ENCODE measurements around the gene KLRC1.
"Not testable (repeated sequence)": the region's sequence is repeated elsewhere in the genome, so short reads cannot be mapped to it uniquely, and the experiment has no call there.

KLRC1 gene

GRCh38 chr12:10453156-10453555 lies at the start of gene KLRC1:
TSS of gene KLRC1 (minus strand) at chr12:10453377. CDS start at chr12:10451156, 2,221 bp downstream.
- DNase-seq: peak in 1 of 2 donors; percentile 8

GRCh38 chr12:10501030-10501429 lies 47.9 kb upstream of the KLRC1 start:
- peak in 1 of 2 donors; percentile 31 for DNase-seq

- DNase-seq: no peak
Observed at GRCh38 chr12:10498042-10498441, 44.9 kb upstream of the KLRC1 start.

- peak; percentile 61 to 65 for DNase-seq
Observed at GRCh38 chr12:10497602-10498001, 44.4 kb upstream of the KLRC1 start.

- no peak for DNase-seq
Observed at GRCh38 chr12:10491766-10492165, 38.6 kb upstream of the KLRC1 start.

GRCh38 chr12:10487328-10487727 lies 34.2 kb upstream of the KLRC1 start:
- DNase-seq: not testable (repeated sequence)

GRCh38 chr12:10481901-10482300 lies 28.7 kb upstream of the KLRC1 start:
- DNase-seq: peak; percentile 50 to 53

GRCh38 chr12:10472808-10473207 lies 19.6 kb upstream of the KLRC1 start:
- not testable (repeated sequence) for DNase-seq

GRCh38 chr12:10469701-10470100 lies 16.5 kb upstream of the KLRC1 start:
- DNase-seq: no peak

GRCh38 chr12:10466311-10466710 lies 13.1 kb upstream of the KLRC1 start:
- no peak for DNase-seq

- no peak for DNase-seq
Observed at GRCh38 chr12:10457760-10458159, 4.6 kb upstream of the KLRC1 start.

GRCh38 chr12:10456856-10457255 lies 3.7 kb upstream of the KLRC1 start:
- DNase-seq: no peak

GRCh38 chr12:10455766-10456165 lies 2.6 kb upstream of the KLRC1 start:
- DNase-seq: no peak

- no peak for DNase-seq
Observed at GRCh38 chr12:10454531-10454930, 1.4 kb upstream of the KLRC1 start.

- DNase-seq: no peak
Observed at GRCh38 chr12:10448236-10448635, 4.9 kb downstream of the KLRC1 start.

GRCh38 chr12:10446052-10446451 lies 7.1 kb downstream of the KLRC1 start:
- not testable (repeated sequence) for DNase-seq

- DNase-seq: not testable (repeated sequence)
Observed at GRCh38 chr12:10441144-10441543, 12.0 kb downstream of the KLRC1 start.

GRCh38 chr12:10439608-10440274 lies 13.4 kb downstream of the KLRC1 start:
- DNase-seq: not testable (repeated sequence)

GRCh38 chr12:10437601-10438000 lies 15.6 kb downstream of the KLRC1 start:
- DNase-seq: not testable (repeated sequence)

GRCh38 chr12:10435816-10436215 lies 17.4 kb downstream of the KLRC1 start, which contains the start of gene KLRC2:
TSS of gene KLRC2 (minus strand) at chr12:10436010. CDS start at chr12:10435986, 24 bp downstream.
- DNase-seq: not testable (repeated sequence)

- not testable (repeated sequence) for DNase-seq
Observed at GRCh38 chr12:10430623-10431022, 22.6 kb downstream of the KLRC1 start.

GRCh38 chr12:10425938-10426337 lies 27.2 kb downstream of the KLRC1 start:
- DNase-seq: not testable (repeated sequence)

- DNase-seq: not testable (repeated sequence)
Observed at GRCh38 chr12:10424260-10424899, 28.8 kb downstream of the KLRC1 start.

- not testable (repeated sequence) for DNase-seq
Observed at GRCh38 chr12:10422159-10422558, 31.0 kb downstream of the KLRC1 start.
